Progenitor cell of endocrine pancreas (in vitro differentiated cells): ENCODE measurements around the gene RASAL2. TPM values are rescaled to one million over a fixed set of nuclear protein-coding genes. Genes with fewer than 3 reads are reported as not detected.

Experiments used
- DNase-seq: peaks from one replicate; pipeline ENCODE4 v3.0.0; 2021; ENCODE audit warnings: low spot score; ENCODE audit not compliant: unreplicated experiment
- H3K27ac Mint-ChIP-seq: 2 replicates; pipeline ENCODE4 v1.8.0; 2021; ENCODE audit warnings: mild to moderate bottlenecking, moderate library complexity, mixed read lengths
- H3K27me3 Mint-ChIP-seq: 2 replicates; pipeline ENCODE4 v1.8.0; 2021; ENCODE audit warnings: mixed read lengths
- H3K36me3 Mint-ChIP-seq: 2 replicates; pipeline ENCODE4 v1.8.0; 2022; ENCODE audit warnings: mixed read lengths; ENCODE audit not compliant: insufficient read depth
- H3K4me1 Mint-ChIP-seq: 2 replicates; pipeline ENCODE4 v1.8.0; 2021; ENCODE audit warnings: low read depth, mixed read lengths
- H3K4me3 Mint-ChIP-seq: 2 replicates; pipeline ENCODE4 v1.8.0; 2021; ENCODE audit warnings: low read depth, mild to moderate bottlenecking, moderate library complexity, mixed read lengths
- H3K9me3 Mint-ChIP-seq: 2 replicates; pipeline ENCODE4 v1.8.0; 2021; ENCODE audit warnings: low read depth, mixed read lengths
- CTCF ChIP-seq: fragments of 200-600 bp; sonication (generic); IDR thresholded peaks from one replicate; pipeline ENCODE4 v1.5.0; 2021; ENCODE audit warnings: antibody characterized with exemption, mild to moderate bottlenecking; ENCODE audit not compliant: unreplicated experiment
- total RNA-seq: library from RNA; stranded (reverse); gene quantifications from 2 replicates; pipeline ENCODE4 v1.2.1, GENCODE V29; 2021

Gene RASAL2
- total RNA-seq, 1 donor from 2014 or later, result 28.5 TPM

- Mint-ChIP-seq H3K27ac (no peak overlapping the region), H3K4me1 (peaks cover 47% of the 10 kb centered on the region), H3K9me3 (no peaks in the 10 kb centered on the region), H3K36me3 (no peaks in the 10 kb centered on the region), H3K27me3 (no peaks in the 10 kb centered on the region), H3K4me3 (no peak overlapping the region)
- TF ChIP-seq CTCF, result no peak
- no peak for DNase-seq
These were observed 4.4 kb downstream of the RASAL2 start for GRCh38 chr1:178098262-178098661.

- TF ChIP-seq CTCF, result no peak
- H3K27ac Mint-ChIP-seq, result no peak overlapping the region
These were observed 7.3 kb downstream of the RASAL2 start for GRCh38 chr1:178101266-178101630.

GRCh38 chr1:178101654-178102053 lies 7.8 kb downstream of the RASAL2 start:
- no peaks in the 10 kb centered on the region for H3K9me3 Mint-ChIP-seq
- no peaks in the 10 kb centered on the region for H3K27me3 Mint-ChIP-seq
- DNase-seq, result no peak
- peaks cover 32% of the 10 kb centered on the region for H3K4me1 Mint-ChIP-seq
- no peak overlapping the region for H3K27ac Mint-ChIP-seq
- no peak for TF ChIP-seq CTCF
- no peaks in the 10 kb centered on the region for H3K36me3 Mint-ChIP-seq
- H3K4me3 Mint-ChIP-seq, result no peak overlapping the region

More at GRCh38 chr1:178101266-178101630, 7.3 kb downstream of the RASAL2 start:
- no peaks in the 10 kb centered on the region for H3K27me3 Mint-ChIP-seq
- H3K36me3 Mint-ChIP-seq, result no peaks in the 10 kb centered on the region
- peaks cover 35% of the 10 kb centered on the region for H3K4me1 Mint-ChIP-seq
- no peak for DNase-seq
- no peak overlapping the region for H3K4me3 Mint-ChIP-seq
- no peaks in the 10 kb centered on the region for H3K9me3 Mint-ChIP-seq

GRCh38 chr1:178102218-178102617 lies 8.3 kb downstream of the RASAL2 start:
- no peak overlapping the region for H3K4me3 Mint-ChIP-seq
- H3K4me1 Mint-ChIP-seq, result peaks cover 28% of the 10 kb centered on the region
- no peak overlapping the region for H3K27ac Mint-ChIP-seq
- no peaks in the 10 kb centered on the region for H3K27me3 Mint-ChIP-seq
- TF ChIP-seq CTCF, result no peak
- H3K36me3 Mint-ChIP-seq, result no peaks in the 10 kb centered on the region
- no peaks in the 10 kb centered on the region for H3K9me3 Mint-ChIP-seq
- DNase-seq, result no peak

- H3K27ac Mint-ChIP-seq, result no peak overlapping the region
- no peak for TF ChIP-seq CTCF
- no peaks in the 10 kb centered on the region for H3K9me3 Mint-ChIP-seq
- peaks cover 5% of the 10 kb centered on the region for H3K4me1 Mint-ChIP-seq
- no peaks in the 10 kb centered on the region for H3K27me3 Mint-ChIP-seq
- no peak for DNase-seq
- H3K4me3 Mint-ChIP-seq, result no peak overlapping the region
- no peaks in the 10 kb centered on the region for H3K36me3 Mint-ChIP-seq
These were observed 13.9 kb downstream of the RASAL2 start for GRCh38 chr1:178107823-178108222.
